LNCaP clone FGC (cell line): Measurements from ENCODE around the gene NOP14.
"Not testable (repeated sequence)": the region's sequence is repeated elsewhere in the genome, so short reads cannot be mapped to it uniquely, and the experiment has no call there.

ENCODE experiments used
- DNase-seq: peaks from one replicate; pipeline ENCODE4 v3.0.0-alpha.2; 2011; ENCODE audit warnings: low read depth
- H3K4me3 ChIP-seq: 2 replicates; pipeline ENCODE4 v1.5.1; 2011; ENCODE audit warnings: mild to moderate bottlenecking, low read depth, low read length, control low read depth
- TF ChIP-seq, protein P1 (sequence below): IDR thresholded peaks from 2 replicates; pipeline ENCODE4 v1.5.1; 2012; ENCODE audit warnings: mild to moderate bottlenecking; ENCODE audit not compliant: control insufficient read depth, insufficient read depth; ENCODE audit errors: extremely low read depth

NOP14 gene

GRCh38 chr4:2962614-2963174, 512 bp downstream of the NOP14 start:
- TF ChIP-seq, protein P1, sequence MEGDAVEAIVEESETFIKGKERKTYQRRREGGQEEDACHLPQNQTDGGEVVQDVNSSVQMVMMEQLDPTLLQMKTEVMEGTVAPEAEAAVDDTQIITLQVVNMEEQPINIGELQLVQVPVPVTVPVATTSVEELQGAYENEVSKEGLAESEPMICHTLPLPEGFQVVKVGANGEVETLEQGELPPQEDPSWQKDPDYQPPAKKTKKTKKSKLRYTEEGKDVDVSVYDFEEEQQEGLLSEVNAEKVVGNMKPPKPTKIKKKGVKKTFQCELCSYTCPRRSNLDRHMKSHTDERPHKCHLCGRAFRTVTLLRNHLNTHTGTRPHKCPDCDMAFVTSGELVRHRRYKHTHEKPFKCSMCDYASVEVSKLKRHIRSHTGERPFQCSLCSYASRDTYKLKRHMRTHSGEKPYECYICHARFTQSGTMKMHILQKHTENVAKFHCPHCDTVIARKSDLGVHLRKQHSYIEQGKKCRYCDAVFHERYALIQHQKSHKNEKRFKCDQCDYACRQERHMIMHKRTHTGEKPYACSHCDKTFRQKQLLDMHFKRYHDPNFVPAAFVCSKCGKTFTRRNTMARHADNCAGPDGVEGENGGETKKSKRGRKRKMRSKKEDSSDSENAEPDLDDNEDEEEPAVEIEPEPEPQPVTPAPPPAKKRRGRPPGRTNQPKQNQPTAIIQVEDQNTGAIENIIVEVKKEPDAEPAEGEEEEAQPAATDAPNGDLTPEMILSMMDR: no peak
- peak; percentile 28 for DNase-seq
- peak overlapping the region; percentile 96 for H3K4me3 ChIP-seq

GRCh38 chr4:2961811-2962441, 1.3 kb downstream of the NOP14 start:
- H3K4me3 ChIP-seq: peak overlapping the region; percentile 96
- TF ChIP-seq, protein P1: no peak
- DNase-seq: no peak

GRCh38 chr4:2961421-2961810, 1.8 kb downstream of the NOP14 start:
- peak overlapping the region; percentile 96 for H3K4me3 ChIP-seq
- no peak for DNase-seq
- TF ChIP-seq, protein P1: no peak

DNA sequence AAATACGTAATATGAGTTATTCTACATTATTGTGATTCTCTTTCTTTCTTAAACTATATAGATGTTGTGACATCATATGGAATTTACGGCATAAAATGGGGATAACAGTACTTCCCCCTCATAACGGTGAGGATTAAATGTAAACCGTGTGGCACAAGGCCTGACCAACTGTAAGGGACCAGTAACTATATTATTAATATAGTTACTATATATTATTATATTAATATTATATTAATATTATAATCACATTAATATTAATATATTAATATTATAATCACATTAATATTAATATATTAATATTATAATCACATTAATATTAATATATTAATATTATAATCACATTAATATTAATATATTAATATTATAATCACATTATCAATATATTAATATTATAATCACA, 2.8 kb downstream of the NOP14 start:
- DNase-seq: not testable (repeated sequence)

GRCh38 chr4:2958446-2958845, 4.8 kb downstream of the NOP14 start:
- H3K4me3 ChIP-seq: peak overlapping the region; percentile 24
- TF ChIP-seq, protein P1: no peak
- DNase-seq: no peak

More for the DNA sequence above, 2.8 kb downstream of the NOP14 start:
- not testable (repeated sequence) for H3K4me3 ChIP-seq

DNA sequence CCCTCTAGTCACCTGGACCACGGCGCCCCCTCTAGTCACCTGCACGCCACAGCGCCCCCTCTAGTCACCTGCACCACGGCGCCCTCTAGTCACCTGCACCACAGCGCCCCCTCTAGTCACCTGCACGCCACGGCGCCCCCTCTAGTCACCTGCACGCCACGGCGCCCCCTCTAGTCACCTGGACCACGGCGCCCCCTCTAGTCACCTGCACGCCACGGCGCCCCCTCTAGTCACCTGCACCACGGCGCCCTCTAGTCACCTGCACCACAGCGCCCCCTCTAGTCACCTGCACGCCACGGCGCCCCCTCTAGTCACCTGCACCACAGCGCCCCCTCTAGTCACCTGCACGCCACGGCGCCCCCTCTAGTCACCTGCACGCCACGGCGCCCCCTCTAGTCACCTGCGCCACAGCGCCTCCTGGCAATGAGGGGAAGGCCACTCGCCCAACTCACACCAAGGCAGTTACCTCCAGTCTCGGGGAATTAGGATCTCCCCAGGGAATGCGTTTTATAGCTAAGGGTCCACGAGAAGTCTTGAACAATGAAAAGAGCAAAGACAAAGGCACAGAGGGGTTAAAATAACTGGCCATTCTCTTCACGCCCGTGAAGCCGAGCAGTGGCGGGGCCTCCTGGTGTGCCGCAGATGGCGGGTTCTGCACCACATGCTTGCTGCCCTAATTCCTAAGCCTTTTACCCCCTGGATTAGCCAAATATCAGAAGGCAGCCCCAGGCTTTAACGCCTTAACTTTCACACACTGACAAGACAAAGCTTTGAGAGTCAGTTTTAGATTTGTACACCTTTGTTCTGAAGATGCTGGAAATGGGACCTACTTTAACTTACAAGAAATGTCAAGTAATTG, 7.8 kb downstream of the NOP14 start:
- not testable (repeated sequence) for DNase-seq, H3K4me3 ChIP-seq
- TF ChIP-seq, protein P1: peak; percentile 19; the same call in 1 of the 2 replicates
